ENCODE results near the gene DNAH11. TPM values are rescaled to one million over a fixed set of nuclear protein-coding genes. Genes with fewer than 3 reads are reported as not detected.
"Not testable (repeated sequence)": the region's sequence is repeated elsewhere in the genome, so short reads cannot be mapped to it uniquely, and the experiment has no call there.

The DNAH11 gene
- total RNA-seq, 4 donors from 2014 or later, result 0.10 to 0.62 (median 0.23) TPM

- H3K9me3 ChIP-seq, result no peaks in the 10 kb centered on the region
- H3K36me3 ChIP-seq, result no peaks in the 10 kb centered on the region
- in situ Hi-C loops (cut with MboI; ENCODE audit: low sequenced_read_pairs in 4 of 4) (no loop called here), intact Hi-C loops (cut with DNase I; ENCODE audit: low total_unique reads) (no loop called here)
- no peak overlapping the region for H3K27ac ChIP-seq
- DNase-seq, result no peak
- H3K4me3 ChIP-seq, result no peak overlapping the region
- ATAC-seq, result no peak
- H3K27me3 ChIP-seq, result no peaks in the 10 kb centered on the region
- H3K4me1 ChIP-seq, result no peaks in the 10 kb centered on the region
- TF ChIP-seq CTCF (IDR thresholded peaks at IDR 0.05 in 4 of 5, conservative IDR thresholded peaks at IDR 0.05 in 1 of 5) (no peak), POLR2A (IDR thresholded peaks at IDR 0.05) (no peak)
Observed at GRCh38 chr7:21868576-21868850, 325.7 kb downstream of the DNAH11 start.

- ATAC-seq (no peak), DNase-seq (no peak)
- Histone ChIP-seq H3K36me3 (no peaks in the 10 kb centered on the region), H3K27me3 (no peaks in the 10 kb centered on the region), H3K4me1 (no peaks in the 10 kb centered on the region), H3K27ac (no peak overlapping the region), H3K9me3 (no peaks in the 10 kb centered on the region), H3K4me3 (no peak overlapping the region)
- in situ Hi-C loops (cut with MboI; ENCODE audit: low sequenced_read_pairs in 4 of 4) (no loop called here), intact Hi-C loops (cut with DNase I; ENCODE audit: low total_unique reads) (no loop called here)
- TF ChIP-seq POLR2A (IDR thresholded peaks at IDR 0.05) (no peak), CTCF (IDR thresholded peaks at IDR 0.05 in 4 of 5, conservative IDR thresholded peaks at IDR 0.05 in 1 of 5) (no peak)
Observed at GRCh38 chr7:21869785-21870402, 327.1 kb downstream of the DNAH11 start.

- in situ Hi-C loops (cut with MboI; ENCODE audit: low sequenced_read_pairs in 4 of 4) (no loop called here), intact Hi-C loops (cut with DNase I; ENCODE audit: low total_unique reads) (no loop called here)
- H3K4me3 ChIP-seq, result no peak overlapping the region
- H3K27ac ChIP-seq, result no peak overlapping the region
- H3K9me3 ChIP-seq, result no peaks in the 10 kb centered on the region
- TF ChIP-seq POLR2A (IDR thresholded peaks at IDR 0.05) (no peak), CTCF (IDR thresholded peaks at IDR 0.05 in 4 of 5, conservative IDR thresholded peaks at IDR 0.05 in 1 of 5) (no peak)
- no peaks in the 10 kb centered on the region for H3K4me1 ChIP-seq
- H3K27me3 ChIP-seq, result no peaks in the 10 kb centered on the region
- no peaks in the 10 kb centered on the region for H3K36me3 ChIP-seq
- DNase-seq (no peak), ATAC-seq (no peak)
Observed at GRCh38 chr7:21883069-21883468, 340.2 kb downstream of the DNAH11 start.

GRCh38 chr7:21883501-21883900, 340.7 kb downstream of the DNAH11 start:
- H3K4me3 ChIP-seq; H3K9me3 ChIP-seq; DNase-seq; H3K27me3 ChIP-seq; in situ Hi-C loops (cut with MboI; ENCODE audit: low sequenced_read_pairs in 4 of 4); intact Hi-C loops (cut with DNase I; ENCODE audit: low total_unique reads); H3K36me3 ChIP-seq; H3K4me1 ChIP-seq; H3K27ac ChIP-seq; ATAC-seq: not testable (repeated sequence)

GRCh38 chr7:21884496-21884895, 341.7 kb downstream of the DNAH11 start:
- intact Hi-C loops (cut with DNase I; ENCODE audit: low total_unique reads) (no loop called here), in situ Hi-C loops (cut with MboI; ENCODE audit: low sequenced_read_pairs in 4 of 4) (no loop called here)
- no peaks in the 10 kb centered on the region for H3K9me3 ChIP-seq
- H3K4me3 ChIP-seq, result no peak overlapping the region
- H3K36me3 ChIP-seq, result no peaks in the 10 kb centered on the region
- no peak for TF ChIP-seq CTCF (IDR thresholded peaks at IDR 0.05 in 4 of 5, conservative IDR thresholded peaks at IDR 0.05 in 1 of 5)
- TF ChIP-seq POLR2A (IDR thresholded peaks at IDR 0.05), result no peak
- H3K27ac ChIP-seq, result no peak overlapping the region
- H3K27me3 ChIP-seq, result no peaks in the 10 kb centered on the region
- no peaks in the 10 kb centered on the region for H3K4me1 ChIP-seq
- DNase-seq, result no peak
- ATAC-seq, result no peak
